GM12865 (cell line): ENCODE measurements around the gene ASTN1.

Source experiments
- DNase-seq: peaks from one replicate; pipeline ENCODE4 v3.0.0; 2010; ENCODE audit warnings: low read depth
- H3K4me3 ChIP-seq: 2 replicates; pipeline ENCODE4 v1.5.1; 2011; ENCODE audit warnings: mild to moderate bottlenecking, low read depth, low read length, control low read depth
- TF ChIP-seq, protein P1 (sequence below): IDR thresholded peaks from 2 replicates; pipeline ENCODE4 v1.5.1; 2011; ENCODE audit warnings: low read length, control low read depth, low read depth, inconsistent platforms; ENCODE audit not compliant: insufficient read depth; ENCODE audit errors: missing control alignments

The ASTN1 gene

DNA sequence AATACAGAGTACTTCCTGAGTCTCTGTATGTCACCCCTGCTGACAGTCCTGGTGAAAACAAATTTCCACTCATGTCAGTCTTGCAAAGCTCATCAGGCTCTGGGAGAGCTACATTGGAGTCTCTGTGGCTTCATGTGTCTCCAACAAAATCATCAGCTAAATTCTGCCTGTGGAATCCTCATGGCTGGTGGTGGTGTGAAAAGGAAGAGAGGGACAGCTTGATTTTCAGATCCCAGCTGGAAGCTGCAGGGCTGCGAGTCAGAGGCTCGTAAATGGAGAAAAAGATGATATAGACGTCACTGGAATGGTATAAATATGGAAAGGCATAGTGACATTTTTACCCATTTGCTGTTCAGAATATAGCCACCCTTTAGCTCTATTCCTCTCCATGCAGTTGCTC is 150.2 kb downstream of the ASTN1 start:
- H3K4me3 ChIP-seq = no peak overlapping the region
- no peak for DNase-seq
- TF ChIP-seq, protein P1, sequence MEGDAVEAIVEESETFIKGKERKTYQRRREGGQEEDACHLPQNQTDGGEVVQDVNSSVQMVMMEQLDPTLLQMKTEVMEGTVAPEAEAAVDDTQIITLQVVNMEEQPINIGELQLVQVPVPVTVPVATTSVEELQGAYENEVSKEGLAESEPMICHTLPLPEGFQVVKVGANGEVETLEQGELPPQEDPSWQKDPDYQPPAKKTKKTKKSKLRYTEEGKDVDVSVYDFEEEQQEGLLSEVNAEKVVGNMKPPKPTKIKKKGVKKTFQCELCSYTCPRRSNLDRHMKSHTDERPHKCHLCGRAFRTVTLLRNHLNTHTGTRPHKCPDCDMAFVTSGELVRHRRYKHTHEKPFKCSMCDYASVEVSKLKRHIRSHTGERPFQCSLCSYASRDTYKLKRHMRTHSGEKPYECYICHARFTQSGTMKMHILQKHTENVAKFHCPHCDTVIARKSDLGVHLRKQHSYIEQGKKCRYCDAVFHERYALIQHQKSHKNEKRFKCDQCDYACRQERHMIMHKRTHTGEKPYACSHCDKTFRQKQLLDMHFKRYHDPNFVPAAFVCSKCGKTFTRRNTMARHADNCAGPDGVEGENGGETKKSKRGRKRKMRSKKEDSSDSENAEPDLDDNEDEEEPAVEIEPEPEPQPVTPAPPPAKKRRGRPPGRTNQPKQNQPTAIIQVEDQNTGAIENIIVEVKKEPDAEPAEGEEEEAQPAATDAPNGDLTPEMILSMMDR = no peak

DNA sequence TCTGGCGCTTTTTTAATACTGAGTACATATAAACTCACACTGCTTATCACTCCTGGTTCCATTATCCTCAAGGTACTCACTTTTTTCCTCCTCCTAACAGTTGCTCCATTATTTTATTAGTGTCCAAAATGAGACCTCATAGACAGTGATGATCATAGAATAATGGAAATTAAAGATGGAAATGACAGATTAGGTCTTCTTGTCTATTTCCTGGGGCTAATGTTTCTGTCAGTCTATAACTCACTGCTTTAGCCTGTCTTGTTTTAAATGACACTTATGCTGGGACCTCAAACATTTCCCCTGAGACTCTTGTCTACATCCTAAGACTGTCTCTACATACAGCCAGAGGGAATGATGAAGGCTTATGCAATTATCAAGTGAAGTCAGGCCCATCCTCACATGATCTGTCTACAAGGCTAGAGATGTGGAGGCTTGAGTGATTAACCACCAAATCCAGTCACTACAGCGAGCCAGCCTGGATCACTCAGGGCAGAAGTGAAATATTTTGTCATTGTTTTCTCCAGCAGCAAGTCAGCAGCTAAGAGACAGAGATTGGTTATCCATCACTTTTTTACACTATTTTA is 152.1 kb downstream of the ASTN1 start:
- no peak overlapping the region for H3K4me3 ChIP-seq
- no peak for DNase-seq
- TF ChIP-seq, protein P1 = no peak

DNA sequence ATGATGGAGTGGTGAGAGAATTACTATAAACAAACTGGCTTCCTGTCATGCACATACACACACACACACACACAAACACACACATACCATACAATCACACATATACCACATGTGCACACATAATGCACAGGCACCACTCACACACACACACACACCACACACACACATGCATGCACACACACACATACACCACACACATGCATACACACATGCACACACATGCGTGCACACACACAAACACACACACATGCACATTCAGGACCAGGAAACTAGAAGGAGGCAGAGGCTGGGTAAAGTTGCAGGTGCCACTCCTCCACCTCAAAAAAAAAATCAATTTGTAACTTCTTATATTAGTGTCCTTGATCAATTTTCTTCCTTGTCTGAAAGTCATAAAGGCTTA is 153.0 kb downstream of the ASTN1 start:
- TF ChIP-seq, protein P1 = no peak
- DNase-seq = no peak

DNA sequence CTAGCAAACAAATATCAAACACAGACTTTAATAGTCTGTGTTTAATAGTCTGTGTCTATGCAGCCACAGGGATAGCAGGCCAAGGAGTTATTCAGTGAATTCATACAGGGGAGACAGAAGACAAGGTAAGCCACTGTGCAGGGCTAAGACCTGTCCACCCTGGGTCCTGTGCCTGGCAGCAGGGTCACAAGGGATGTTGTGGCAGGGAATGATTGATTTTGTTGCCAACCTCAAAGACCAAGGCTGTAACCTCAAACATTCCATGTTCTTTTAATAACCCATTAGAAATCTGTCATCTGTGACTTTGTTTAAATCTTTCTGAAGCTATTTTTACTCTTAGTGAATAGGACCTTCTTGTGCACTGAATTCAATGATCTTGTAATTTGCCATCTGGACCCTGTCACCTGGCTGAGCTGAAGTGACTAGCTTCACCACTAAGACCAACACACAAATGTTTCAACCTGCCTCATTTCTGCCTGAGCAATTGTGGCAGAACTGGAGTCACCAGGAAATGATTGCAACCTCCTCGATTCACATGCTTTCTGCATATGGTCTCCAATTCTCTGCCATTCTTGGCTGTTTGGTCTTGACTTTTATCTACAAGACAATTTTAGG is 154.2 kb downstream of the ASTN1 start:
- no peak for DNase-seq
- H3K4me3 ChIP-seq = no peak overlapping the region
- TF ChIP-seq, protein P1 = no peak

More for the DNA sequence above, 153.0 kb downstream of the ASTN1 start:
- H3K4me3 ChIP-seq = no peak overlapping the region

DNA sequence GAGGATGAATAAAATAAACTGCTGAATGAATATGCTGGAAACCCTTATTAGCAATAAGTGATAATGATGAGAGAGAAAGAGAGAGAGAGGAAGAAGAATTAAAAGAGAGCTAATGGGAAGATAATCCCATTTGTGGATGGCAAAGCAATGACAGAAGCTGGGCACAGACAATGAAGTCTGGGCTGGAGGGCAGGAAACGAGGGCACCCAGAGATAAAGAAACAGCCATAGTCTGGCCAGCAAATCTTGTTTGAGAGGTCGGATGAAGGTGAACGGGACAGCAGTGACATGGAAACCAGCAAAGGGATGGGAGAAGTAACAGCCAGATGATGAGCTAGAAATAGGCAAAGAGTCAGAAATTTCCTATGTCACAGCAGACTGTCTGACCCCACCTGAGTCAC is 155.9 kb downstream of the ASTN1 start:
- TF ChIP-seq, protein P1 = no peak
- DNase-seq = no peak
- H3K4me3 ChIP-seq = no peak overlapping the region

DNA sequence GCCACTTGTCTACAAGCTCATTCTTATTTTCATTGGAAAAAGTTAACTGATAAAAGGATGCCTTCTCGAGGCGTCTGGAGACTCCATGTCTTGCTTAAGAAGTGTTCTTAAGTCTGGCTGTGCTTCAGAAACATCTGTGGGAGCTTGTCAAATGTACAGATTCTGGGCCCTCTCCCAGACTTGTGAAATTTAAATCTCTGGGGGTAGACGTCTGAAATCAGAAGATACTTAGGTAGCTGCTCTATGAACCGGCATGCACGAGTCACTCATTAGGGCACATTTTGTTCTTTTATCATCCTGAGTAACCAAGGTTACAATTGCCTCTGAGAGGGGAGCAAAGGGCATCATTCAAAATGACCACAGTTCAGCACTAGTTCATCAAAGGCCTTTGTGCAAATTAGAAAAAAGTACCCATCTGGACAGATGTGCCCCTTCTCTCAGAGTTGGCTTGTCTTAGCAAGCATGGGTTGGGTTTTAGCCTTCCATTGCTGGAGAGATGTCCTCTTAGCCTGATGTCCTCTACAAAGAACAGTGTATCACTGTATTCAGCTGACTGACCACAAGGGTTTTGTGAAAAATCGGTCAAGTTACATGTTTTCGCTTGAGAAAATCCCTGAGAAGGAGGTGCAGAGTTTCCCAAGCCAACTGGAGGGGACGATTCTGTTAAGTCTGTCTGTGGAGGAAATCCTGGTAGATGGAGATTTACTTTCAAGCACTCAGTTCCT is 156.9 kb downstream of the ASTN1 start:
- H3K4me3 ChIP-seq = no peak overlapping the region
- TF ChIP-seq, protein P1 = no peak
- DNase-seq = no peak
